Activated CD4-positive, alpha-beta T cell treated with anti-CD3 and anti-CD28 coated beads, Interleukin-2, amount 50 U/mL, for 24 hours (primary cell): Measurements from ENCODE around the gene RSBN1.

ENCODE experiments used
- DNase-seq, 2 donors: peaks; one replicate each; pipeline ENCODE4 v3.0.0-alpha.2; 2020; ENCODE audit warnings: low read depth in 1 of 2, low spot score in 1 of 2

The RSBN1 gene

GRCh38 chr1:113812661-113813135, 422 bp upstream of the RSBN1 start:
- DNase-seq = no peak

GRCh38 chr1:113811156-113811887, 954 bp downstream of the RSBN1 start:
- peak; percentile 10 to 24 for DNase-seq

DNA sequence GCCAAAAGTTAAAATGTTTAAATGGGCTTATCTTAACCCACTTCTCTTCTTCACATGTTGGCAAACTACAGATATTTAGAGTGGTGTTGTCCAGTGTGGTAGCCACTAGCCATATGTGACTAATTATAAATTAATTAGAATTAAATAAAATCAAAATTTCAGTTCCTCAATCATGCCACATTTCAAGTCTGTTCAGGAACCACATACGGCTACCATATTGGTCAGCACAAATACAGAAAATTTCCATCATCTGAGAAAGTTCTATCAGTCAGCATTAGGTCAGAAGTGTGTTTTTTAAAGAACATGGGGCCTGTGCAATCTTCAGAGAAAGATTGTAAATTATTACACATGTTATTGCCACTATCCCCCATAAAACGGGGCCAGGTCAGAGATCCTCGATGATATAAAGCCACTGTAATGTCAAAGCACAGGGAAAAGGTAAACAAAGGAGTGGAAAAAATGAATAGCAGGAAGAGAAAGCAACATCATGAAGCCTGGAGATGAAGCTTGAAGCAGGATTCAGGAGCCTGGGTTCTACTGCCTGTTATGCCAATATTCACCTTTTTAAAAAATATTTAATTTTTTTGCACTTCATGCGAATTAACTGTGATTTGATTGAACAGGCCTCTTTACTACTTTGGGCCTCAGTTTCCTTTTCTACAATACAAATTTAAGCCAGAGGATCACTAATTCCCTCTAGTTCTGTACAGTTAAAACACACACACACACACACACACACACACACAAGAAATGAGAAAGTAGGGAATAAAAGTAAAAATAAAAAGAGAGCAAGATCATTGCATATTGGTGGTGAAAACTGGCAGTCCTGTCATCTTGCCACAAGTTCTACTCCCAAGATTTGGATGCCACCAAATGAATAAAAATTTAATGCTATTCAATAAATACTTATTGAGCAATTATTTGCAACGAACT, 2.3 kb downstream of the RSBN1 start:
- no peak for DNase-seq

- DNase-seq = no peak
Measured at GRCh38 chr1:113808450-113809195, 3.7 kb downstream of the RSBN1 start.

- no peak for DNase-seq
Measured at GRCh38 chr1:113805639-113806038, 6.6 kb downstream of the RSBN1 start.

- DNase-seq = no peak
Measured at GRCh38 chr1:113805256-113805531, 7.1 kb downstream of the RSBN1 start.

- DNase-seq = no peak
Measured at GRCh38 chr1:113804421-113805255, 7.6 kb downstream of the RSBN1 start.

- no peak for DNase-seq
Measured at GRCh38 chr1:113802367-113803007, 9.8 kb downstream of the RSBN1 start.

DNA sequence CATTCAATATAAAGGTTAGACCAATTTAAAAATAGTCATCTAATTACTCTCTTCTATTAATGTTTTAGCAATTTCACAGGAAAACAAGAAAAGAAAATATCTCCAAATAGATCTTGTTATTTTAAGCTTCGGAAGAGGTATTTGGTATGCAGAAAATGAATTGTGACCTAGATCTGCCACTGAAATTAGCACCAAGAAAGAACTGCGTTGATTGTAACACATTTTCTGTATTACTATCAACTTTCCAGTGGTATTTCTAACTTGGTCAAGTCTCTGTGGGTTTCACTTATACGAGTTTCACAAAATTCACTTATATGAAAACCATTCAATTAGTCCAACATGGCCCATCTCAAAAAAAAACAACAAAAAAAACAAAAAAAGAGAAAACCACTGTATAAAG, 11.8 kb downstream of the RSBN1 start:
- DNase-seq = no peak

- DNase-seq = no peak
Measured at GRCh38 chr1:113797472-113797871, 14.8 kb downstream of the RSBN1 start.

DNA sequence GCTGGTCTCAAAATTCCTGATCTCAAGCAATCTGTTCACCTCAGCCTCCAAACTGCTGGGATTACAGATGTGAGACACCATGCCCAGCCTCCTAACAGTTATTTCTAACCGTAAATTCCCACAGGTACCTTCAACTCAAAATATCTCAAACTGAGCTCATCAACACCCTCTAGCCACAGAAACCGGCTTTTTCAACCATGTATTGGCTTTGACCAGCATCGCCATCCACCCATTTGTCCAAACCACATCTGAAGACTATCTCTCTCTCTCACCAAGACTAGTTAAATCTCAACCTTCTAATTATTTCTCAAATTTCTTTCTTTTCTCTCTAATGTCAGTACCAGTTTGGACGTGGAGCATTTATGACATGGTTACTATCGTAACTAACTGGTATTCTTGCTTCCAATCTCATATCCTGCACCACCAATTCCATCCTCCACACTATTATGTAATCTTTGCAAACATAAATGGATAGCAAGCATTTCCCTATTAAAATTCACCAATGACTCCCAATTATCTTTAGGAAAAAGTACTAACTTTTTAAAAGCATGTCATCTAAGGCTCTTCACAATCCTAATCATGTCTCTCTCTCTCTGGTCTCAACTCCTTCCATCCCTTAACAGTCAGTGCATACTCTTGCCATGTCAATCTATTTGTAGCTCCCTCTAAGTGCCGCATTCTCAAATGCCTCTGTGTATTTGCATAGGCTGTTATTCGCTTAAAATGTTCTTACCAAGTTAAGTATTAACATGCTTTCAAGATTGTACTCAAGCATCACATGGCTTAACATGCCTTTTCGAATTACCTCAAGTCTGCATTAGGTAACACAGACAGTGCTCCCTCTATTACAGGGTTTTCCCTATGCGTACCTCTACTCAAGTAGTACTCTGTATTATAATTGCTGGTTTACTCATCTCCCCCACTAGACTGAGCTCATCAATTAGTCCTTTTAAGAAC, 18.1 kb downstream of the RSBN1 start:
- DNase-seq = no peak

- no peak for DNase-seq
Measured at GRCh38 chr1:113792986-113793385, 19.3 kb downstream of the RSBN1 start.

DNA sequence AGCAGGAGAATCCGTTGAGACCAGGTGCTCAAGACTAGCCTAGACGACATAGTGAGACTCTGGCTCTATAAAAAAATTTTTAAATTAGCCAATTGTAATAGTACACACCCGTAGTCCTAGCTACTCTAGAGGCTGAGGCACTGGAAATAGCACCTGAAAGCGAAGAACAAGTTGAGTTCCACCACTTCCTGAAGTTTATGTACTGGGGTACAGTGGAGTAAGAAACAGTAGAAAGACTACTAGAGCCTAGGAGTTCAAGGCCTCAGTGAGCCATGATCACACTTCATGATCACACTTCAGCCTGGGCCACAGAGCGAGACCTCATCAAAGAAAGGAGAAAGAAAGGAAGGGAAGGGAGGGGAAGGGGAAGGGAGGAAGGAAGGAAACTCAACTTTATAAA, 19.8 kb downstream of the RSBN1 start:
- DNase-seq = no peak

DNA sequence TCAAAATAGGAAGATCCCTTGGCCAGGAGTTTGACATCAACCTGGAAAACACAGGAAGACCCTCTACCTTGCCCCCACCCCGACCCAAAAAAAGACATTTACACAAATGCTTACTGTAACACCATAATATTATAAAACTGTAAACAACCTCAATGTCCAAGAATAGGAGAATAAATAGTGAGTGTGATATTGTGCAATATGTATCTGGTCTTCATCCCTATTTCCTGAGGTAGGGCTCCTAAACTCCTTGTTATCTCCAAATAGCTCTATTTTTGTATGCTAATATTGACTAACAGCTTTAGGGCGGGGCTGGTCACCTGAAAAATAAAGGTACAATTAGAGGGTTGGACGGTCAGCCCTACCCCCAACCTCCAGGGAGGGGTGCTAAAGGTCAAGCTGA, 23.5 kb downstream of the RSBN1 start:
- no peak for DNase-seq

GRCh38 chr1:113787663-113788062, 24.6 kb downstream of the RSBN1 start:
- DNase-seq = no peak

- DNase-seq = no peak
Measured at GRCh38 chr1:113786069-113786468, 26.2 kb downstream of the RSBN1 start.

DNA sequence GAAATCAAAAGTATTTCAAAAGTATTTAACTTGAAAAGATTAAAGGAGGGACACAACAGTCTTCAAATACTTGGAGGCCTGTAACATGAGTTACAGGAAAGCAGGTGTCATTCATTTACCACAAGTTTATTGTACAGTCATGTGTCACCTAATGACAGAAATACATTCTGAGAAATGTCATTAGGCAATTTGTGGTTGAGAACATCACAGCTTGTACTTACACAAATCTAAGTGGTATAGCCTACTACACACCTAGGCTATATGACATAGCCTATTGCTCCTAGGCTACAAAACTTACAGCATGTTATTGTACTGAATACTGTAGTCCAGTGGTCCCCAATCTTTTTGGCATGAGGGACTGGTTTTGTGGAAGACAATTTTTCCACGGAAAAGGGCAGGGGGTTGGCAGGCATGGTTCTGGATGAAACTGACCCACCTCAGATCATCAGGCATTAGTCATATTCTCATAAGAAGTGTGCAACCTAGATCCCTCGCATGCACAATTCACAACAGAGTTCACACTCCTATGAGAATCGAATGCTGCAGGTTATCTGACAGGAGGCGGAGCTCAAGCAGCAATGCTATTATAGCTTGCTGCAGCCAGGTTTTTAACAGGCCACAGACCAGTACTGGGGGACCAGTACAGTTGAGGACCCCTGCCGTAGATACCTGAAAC, 28.0 kb downstream of the RSBN1 start:
- peak in 1 of 2 donors; percentile 12 for DNase-seq

- DNase-seq = peak in 1 of 2 donors; percentile 28
Measured at GRCh38 chr1:113783254-113784103, 28.8 kb downstream of the RSBN1 start.
